ENCODE results near the gene FRMD8. TPM values are rescaled to one million over a fixed set of nuclear protein-coding genes. Genes with fewer than 3 reads are reported as not detected.
A peak's percentile ranks its signal among the peaks of the same experiment; 100 is the strongest.

Gene FRMD8
- total and polyA plus RNA-seq, 4 experiments from 2014 or later, result 44.1 to 71.2 (median 62.3) TPM

DNA sequence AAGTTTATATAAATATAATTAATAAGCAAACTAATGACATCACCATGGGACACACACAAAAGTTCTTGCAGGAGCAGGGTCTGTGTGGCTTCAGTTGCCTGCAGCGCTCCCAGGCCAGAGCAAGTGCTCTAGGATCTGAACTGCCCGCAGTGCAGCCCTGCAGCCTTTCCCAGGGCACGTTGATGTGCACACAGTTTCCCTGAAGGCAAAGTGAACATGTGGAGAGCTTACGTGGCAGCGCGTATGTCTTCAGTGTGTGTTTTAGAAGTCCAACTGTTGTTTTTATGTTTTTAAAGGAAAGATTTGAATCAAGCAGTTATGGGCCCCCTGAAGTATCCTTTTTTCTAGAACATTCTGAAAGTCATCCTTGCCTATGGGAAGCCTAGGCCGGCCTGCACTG lies 33.1 kb upstream of the FRMD8 start:
- Mint-ChIP-seq H3K36me3 (peaks cover 14 to 40% of the 10 kb centered on the region in 2 donors), H3K4me3 (peak overlapping the region; percentile 49 to 81 (median 74)), H3K9me3 (peaks cover 0 to 2% (median 0%) of the 10 kb centered on the region in 8 donors), H3K4me1 (peaks cover 8 to 17% (median 11%) of the 10 kb centered on the region in 4 donors), H3K27ac (peak overlapping the region; percentile 7 to 95 (median 80)), H3K27me3 (no peaks in the 10 kb centered on the region)
- Histone ChIP-seq H3K9me3 (ENCODE audit: control insufficient read depth in 1 of 2, low read length in 2 of 2) (no peaks in the 10 kb centered on the region), H3K4me1 (ENCODE audit: insufficient read depth, low read length) (peaks cover 7% of the 10 kb centered on the region), H3K36me3 (ENCODE audit: insufficient read depth, low read length) (peaks cover 21% of the 10 kb centered on the region), H3K4me3 (ENCODE audit: low read length in 2 of 2) (no peak overlapping the region), H3K27ac (ENCODE audit: low read depth, low read length) (no peak overlapping the region), H3K27me3 (ENCODE audit: insufficient read depth, low read length) (no peaks in the 10 kb centered on the region)
- ChIA-PET CTCF (ENCODE audit: partially characterized antibody) (interaction anchor here (1.4 to 1.9 kb wide), 2 partner anchors 19 to 22 kb away, joined by 3 to 5 read pairs; partner anchors contain the start of gene DPF2), POLR2A (ENCODE audit: partially characterized antibody) (interaction anchor here (1.2 to 2.4 kb wide), 7 partner anchors 20 to 153 kb away, joined by 3 to 9 read pairs (median 4); partner anchors contain the start of genes DPF2 and MALAT1)
- DNase-seq, result no peak
- intact Hi-C loops (cut with micrococcal nuclease), result no loop called here

DNA sequence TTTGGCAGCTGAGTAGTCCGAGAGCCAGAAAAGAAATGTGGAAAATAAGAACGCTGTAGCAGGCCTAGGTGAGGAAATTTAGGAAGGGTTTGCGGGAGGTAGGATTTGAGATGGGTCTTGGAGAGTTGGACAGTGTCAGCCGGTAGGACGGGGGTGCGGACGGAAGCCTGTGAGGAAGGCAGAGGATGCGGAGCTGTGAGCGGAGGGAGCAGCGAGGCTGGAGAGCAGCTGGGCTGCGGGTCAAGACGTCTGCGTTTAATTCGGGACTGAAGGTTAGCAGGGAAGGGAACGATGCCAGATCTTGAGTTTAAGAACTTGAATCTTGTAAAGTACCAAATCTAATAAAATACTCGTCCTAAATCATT lies 32.6 kb upstream of the FRMD8 start:
- no peaks in the 10 kb centered on the region for H3K9me3 Mint-ChIP-seq
- H3K4me3 ChIP-seq (ENCODE audit: low read length in 2 of 2), result no peak overlapping the region
- CTCF ChIA-PET (ENCODE audit: partially characterized antibody), result interaction anchor here (1.4 to 1.9 kb wide), 2 partner anchors 20 to 22 kb away, joined by 3 to 5 read pairs; partner anchors contain the start of gene DPF2
- H3K36me3 ChIP-seq (ENCODE audit: insufficient read depth, low read length), result peaks cover 16% of the 10 kb centered on the region
- peaks cover 7% of the 10 kb centered on the region for H3K4me1 ChIP-seq (ENCODE audit: insufficient read depth, low read length)
- H3K27me3 ChIP-seq (ENCODE audit: insufficient read depth, low read length), result no peaks in the 10 kb centered on the region
- POLR2A ChIA-PET (ENCODE audit: partially characterized antibody), result interaction anchor here (0.5 to 2.4 kb wide), 10 partner anchors 21 to 1023 kb away, joined by 3 to 9 read pairs (median 4); partner anchors contain the start of genes DPF2, FRMD8 and MALAT1
- peak overlapping the region; percentile 7 to 95 (median 80) for H3K27ac Mint-ChIP-seq
- H3K9me3 ChIP-seq (ENCODE audit: control insufficient read depth in 1 of 2, low read length in 2 of 2), result no peaks in the 10 kb centered on the region
- peak overlapping the region; percentile 50 for H3K27ac ChIP-seq (ENCODE audit: low read depth, low read length)
- H3K4me1 Mint-ChIP-seq, result peaks cover 8 to 17% (median 11%) of the 10 kb centered on the region in 4 donors
- H3K36me3 Mint-ChIP-seq, result peaks cover 10 to 35% of the 10 kb centered on the region in 2 donors
- peak in 1 of 5 donors; percentile 47 for DNase-seq
- H3K4me3 Mint-ChIP-seq, result peak overlapping the region; percentile 49 to 81 (median 74)
- no peaks in the 10 kb centered on the region for H3K27me3 Mint-ChIP-seq
- intact Hi-C loops (cut with micrococcal nuclease), result loop anchor here (2.0 kb wide), 1 partner anchor 19 kb away; no protein-coding TSS in a partner anchor

DNA sequence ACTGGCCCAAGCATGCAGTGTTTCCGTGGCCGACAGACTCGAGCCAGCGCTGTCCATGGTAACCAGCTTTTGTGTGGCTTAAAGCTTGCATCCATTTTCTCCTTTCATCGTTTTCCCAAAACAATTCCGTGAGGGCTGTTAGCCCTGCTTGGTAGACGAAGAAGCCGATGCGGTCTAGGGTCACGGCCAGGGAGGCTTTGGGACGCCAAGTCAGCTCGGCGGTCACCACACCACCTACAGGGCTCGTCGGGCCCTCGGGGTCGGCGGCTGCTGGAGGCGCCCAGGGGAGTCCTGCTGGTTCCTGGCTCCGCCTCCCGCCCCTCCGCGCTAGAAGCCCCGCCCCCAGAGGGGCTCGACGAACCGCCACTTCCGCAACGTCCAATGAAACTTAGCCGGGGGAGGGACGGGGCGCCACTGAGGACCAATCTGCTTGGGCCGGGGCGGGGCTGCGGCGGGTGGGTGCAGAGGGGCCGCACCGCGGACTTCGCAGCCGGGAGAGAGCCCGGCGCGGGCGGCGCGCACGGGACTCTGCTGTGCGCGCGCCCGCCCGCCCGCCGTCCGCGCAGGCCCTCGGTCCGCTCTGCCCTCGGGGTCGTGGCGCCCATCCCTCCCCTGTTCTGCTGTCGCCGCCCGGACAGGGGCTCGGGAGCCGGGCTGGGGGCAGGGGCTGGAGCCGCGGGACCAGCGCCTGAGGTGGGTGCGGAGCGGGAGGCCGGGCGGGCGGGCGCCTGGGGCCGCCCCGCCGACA lies 32.0 kb upstream of the FRMD8 start, which contains the start of gene TIGD3:
Gene TIGD3 (plus strand): TSS at position 487 of the 748 bp plus-strand sequence. CDS start 1,058 bp downstream, outside the sequence.
- H3K36me3 Mint-ChIP-seq, result peaks cover 9 to 31% of the 10 kb centered on the region in 2 donors
- Histone ChIP-seq H3K36me3 (ENCODE audit: insufficient read depth, low read length) (peaks cover 11% of the 10 kb centered on the region), H3K27me3 (ENCODE audit: insufficient read depth, low read length) (no peaks in the 10 kb centered on the region), H3K4me1 (ENCODE audit: insufficient read depth, low read length) (peaks cover 7% of the 10 kb centered on the region), H3K27ac (ENCODE audit: low read depth, low read length) (peak within 1 kb of the TSS; percentile 50), H3K9me3 (ENCODE audit: control insufficient read depth in 1 of 2, low read length in 2 of 2) (no peaks in the 10 kb centered on the region), H3K4me3 (ENCODE audit: low read length in 2 of 2) (peak within 1 kb of the TSS in 1 of 2 donors; percentile 32)
- peaks cover 8 to 17% (median 11%) of the 10 kb centered on the region in 4 donors for H3K4me1 Mint-ChIP-seq
- H3K27ac Mint-ChIP-seq, result peak within 1 kb of the TSS; percentile 82 to 96 (median 88)
- ChIA-PET POLR2A (ENCODE audit: partially characterized antibody) (interaction anchor here (0.5 to 2.4 kb wide), 12 partner anchors 21 to 1024 kb away, joined by 3 to 9 read pairs (median 4); partner anchors contain the start of genes DPF2, FRMD8 and MALAT1), CTCF (ENCODE audit: partially characterized antibody) (interaction anchor here (1.4 to 1.5 kb wide), 2 partner anchors 23 to 25 kb away, joined by 3 to 6 read pairs; no protein-coding TSS in a partner anchor)
- no peaks in the 10 kb centered on the region for H3K9me3 Mint-ChIP-seq
- intact Hi-C loops (cut with micrococcal nuclease), result loop anchor here (2.0 kb wide), 1 partner anchor 20 kb away; no protein-coding TSS in a partner anchor
- peak; percentile 92 to 97 (median 94) for DNase-seq
- H3K4me3 Mint-ChIP-seq, result peak within 1 kb of the TSS; percentile 90 to 97 (median 93)
- H3K27me3 Mint-ChIP-seq, result no peaks in the 10 kb centered on the region

DNA sequence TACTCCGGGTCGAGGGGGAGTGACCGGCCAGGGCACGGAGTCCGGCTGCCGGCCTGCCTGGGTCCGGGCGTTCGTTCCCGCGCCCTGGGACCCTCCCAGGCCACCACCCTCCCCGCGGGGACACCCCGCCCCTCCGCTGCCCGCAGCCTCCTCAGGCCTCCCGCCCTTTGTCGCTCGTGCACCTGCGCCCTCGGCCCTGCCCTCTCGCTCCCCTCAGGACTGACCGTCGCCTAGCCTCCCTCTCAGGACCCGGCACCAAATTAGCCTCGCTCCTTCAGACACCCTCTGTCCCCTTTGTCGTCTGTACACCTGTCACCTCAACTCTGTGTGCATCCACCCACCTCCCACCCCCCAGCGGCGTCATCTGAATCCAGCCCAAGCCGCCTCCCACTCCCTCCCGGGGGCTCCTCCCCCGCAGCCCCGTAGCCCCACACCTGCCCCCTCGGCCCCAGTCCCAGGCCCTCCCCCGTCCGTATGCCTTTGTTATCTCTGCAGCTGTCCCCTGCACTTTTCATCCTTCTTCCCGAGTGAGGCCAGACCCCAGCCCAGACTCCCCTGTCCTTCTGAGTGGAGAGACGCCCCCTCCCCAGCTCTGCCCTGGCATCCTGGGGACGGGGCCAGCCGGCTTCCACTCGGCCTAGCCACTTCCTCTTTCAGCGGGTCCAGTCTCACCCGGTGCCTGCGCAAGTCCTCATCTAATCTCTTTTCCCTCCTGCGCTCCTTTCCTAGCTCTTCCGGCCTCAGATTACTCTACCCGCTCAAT lies 31.2 kb upstream of the FRMD8 start:
- H3K4me3 ChIP-seq (ENCODE audit: low read length in 2 of 2), result peak overlapping the region in 1 of 2 donors; percentile 32
- no peaks in the 10 kb centered on the region for H3K27me3 Mint-ChIP-seq
- DNase-seq, result peak; percentile 42 to 87 (median 48)
- H3K4me1 Mint-ChIP-seq, result peaks cover 8 to 17% (median 11%) of the 10 kb centered on the region in 4 donors
- H3K27ac ChIP-seq (ENCODE audit: low read depth, low read length), result peak overlapping the region; percentile 47
- peak overlapping the region; percentile 90 to 97 (median 93) for H3K4me3 Mint-ChIP-seq
- H3K36me3 Mint-ChIP-seq, result peaks cover 9 to 26% of the 10 kb centered on the region in 2 donors
- intact Hi-C loops (cut with micrococcal nuclease), result loop anchor here (2.0 kb wide), 1 partner anchor 20 kb away; no protein-coding TSS in a partner anchor
- H3K27ac Mint-ChIP-seq, result peak overlapping the region; percentile 82 to 96 (median 88)
- no peaks in the 10 kb centered on the region for H3K9me3 ChIP-seq (ENCODE audit: control insufficient read depth in 1 of 2, low read length in 2 of 2)
- CTCF ChIA-PET (ENCODE audit: partially characterized antibody), result interaction anchor here (0.8 to 1.5 kb wide), 5 partner anchors 24 to 185 kb away, joined by 3 to 6 read pairs (median 4); no protein-coding TSS in a partner anchor
- peaks cover 11% of the 10 kb centered on the region for H3K36me3 ChIP-seq (ENCODE audit: insufficient read depth, low read length)
- H3K4me1 ChIP-seq (ENCODE audit: insufficient read depth, low read length), result peaks cover 7% of the 10 kb centered on the region
- H3K9me3 Mint-ChIP-seq, result no peaks in the 10 kb centered on the region
- H3K27me3 ChIP-seq (ENCODE audit: insufficient read depth, low read length), result no peaks in the 10 kb centered on the region
- POLR2A ChIA-PET (ENCODE audit: partially characterized antibody), result interaction anchor here (0.6 to 2.9 kb wide), 12 partner anchors 22 to 260 kb away, joined by 3 to 23 read pairs (median 4); partner anchors contain the start of genes CAPN1, DPF2, MALAT1 and NEAT1

DNA sequence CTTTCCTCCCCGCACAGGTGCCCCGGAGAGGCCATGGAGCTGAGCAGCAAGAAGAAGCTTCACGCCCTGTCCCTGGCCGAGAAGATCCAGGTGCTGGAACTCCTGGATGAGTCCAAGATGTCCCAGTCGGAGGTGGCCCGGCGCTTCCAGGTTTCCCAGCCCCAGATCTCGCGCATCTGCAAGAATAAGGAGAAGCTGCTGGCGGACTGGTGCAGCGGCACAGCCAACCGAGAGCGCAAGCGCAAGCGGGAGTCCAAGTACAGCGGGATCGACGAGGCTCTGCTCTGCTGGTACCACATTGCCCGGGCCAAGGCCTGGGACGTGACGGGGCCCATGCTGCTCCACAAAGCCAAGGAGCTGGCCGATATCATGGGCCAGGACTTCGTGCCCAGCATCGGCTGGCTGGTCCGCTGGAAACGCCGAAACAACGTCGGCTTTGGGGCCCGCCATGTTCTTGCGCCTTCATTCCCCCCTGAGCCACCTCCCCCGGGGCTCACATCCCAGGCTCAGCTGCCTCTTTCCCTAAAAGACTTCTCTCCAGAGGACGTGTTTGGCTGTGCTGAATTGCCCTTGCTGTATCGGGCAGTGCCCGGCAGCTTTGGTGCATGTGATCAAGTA lies 30.6 kb upstream of the FRMD8 start:
- CTCF ChIA-PET (ENCODE audit: partially characterized antibody), result interaction anchor here (0.8 to 1.5 kb wide), 5 partner anchors 25 to 184 kb away, joined by 3 to 6 read pairs (median 4); no protein-coding TSS in a partner anchor
- Mint-ChIP-seq H3K27me3 (no peaks in the 10 kb centered on the region), H3K9me3 (no peaks in the 10 kb centered on the region), H3K4me1 (peaks cover 8 to 17% (median 11%) of the 10 kb centered on the region in 4 donors), H3K36me3 (peaks cover 9 to 24% of the 10 kb centered on the region in 2 donors), H3K4me3 (peak overlapping the region; percentile 90 to 97 (median 93)), H3K27ac (peak overlapping the region in 5 of 7 donors; percentile 9 to 85 (median 59))
- no peaks in the 10 kb centered on the region for H3K27me3 ChIP-seq (ENCODE audit: insufficient read depth, low read length)
- intact Hi-C loops (cut with micrococcal nuclease), result loop anchor here (2.0 kb wide), 1 partner anchor 21 kb away; no protein-coding TSS in a partner anchor
- POLR2A ChIA-PET (ENCODE audit: partially characterized antibody), result interaction anchor here (0.6 to 2.9 kb wide), 11 partner anchors 22 to 259 kb away, joined by 3 to 23 read pairs (median 4); partner anchors contain the start of genes CAPN1, DPF2, MALAT1 and NEAT1
- DNase-seq, result no peak
- no peak overlapping the region for H3K27ac ChIP-seq (ENCODE audit: low read depth, low read length)
- peaks cover 7% of the 10 kb centered on the region for H3K4me1 ChIP-seq (ENCODE audit: insufficient read depth, low read length)
- H3K9me3 ChIP-seq (ENCODE audit: control insufficient read depth in 1 of 2, low read length in 2 of 2), result no peaks in the 10 kb centered on the region
- no peak overlapping the region for H3K4me3 ChIP-seq (ENCODE audit: low read length in 2 of 2)
- peaks cover 11% of the 10 kb centered on the region for H3K36me3 ChIP-seq (ENCODE audit: insufficient read depth, low read length)

DNA sequence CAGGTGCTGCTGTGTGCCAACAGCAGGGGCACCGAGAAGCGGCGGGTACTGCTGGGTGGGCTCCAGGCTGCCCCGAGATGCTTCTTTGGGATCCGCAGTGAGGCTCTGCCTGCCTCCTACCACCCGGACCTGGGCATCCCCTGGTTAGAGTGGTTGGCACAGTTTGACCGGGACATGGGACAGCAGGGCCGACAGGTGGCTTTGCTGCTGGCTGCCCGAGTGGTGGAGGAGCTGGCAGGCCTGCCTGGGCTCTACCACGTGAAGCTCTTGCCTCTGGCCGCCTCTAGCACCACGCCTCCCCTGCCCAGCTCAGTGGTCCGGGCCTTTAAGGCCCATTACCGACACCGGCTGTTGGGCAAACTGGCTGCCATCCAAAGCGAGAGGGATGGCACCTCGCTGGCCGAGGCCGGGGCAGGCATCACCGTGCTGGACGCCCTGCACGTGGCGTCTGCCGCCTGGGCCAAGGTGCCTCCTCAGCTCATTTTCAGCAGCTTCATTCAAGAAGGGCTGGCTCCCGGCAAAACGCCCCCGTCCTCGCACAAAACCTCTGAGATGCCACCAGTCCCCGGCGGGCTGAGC lies 30.0 kb upstream of the FRMD8 start:
- CTCF ChIA-PET (ENCODE audit: partially characterized antibody), result interaction anchor here (0.8 to 1.5 kb wide), 5 partner anchors 27 to 154 kb away, joined by 3 to 6 read pairs (median 3); no protein-coding TSS in a partner anchor
- H3K27me3 Mint-ChIP-seq, result no peaks in the 10 kb centered on the region

More for the DNA sequence above, 30.0 kb upstream of the FRMD8 start:
- Mint-ChIP-seq H3K4me3 (peak overlapping the region in 4 of 8 donors; percentile 21 to 79 (median 52)), H3K9me3 (no peaks in the 10 kb centered on the region), H3K36me3 (peaks cover 9 to 18% of the 10 kb centered on the region in 2 donors), H3K27ac (peak overlapping the region in 1 of 7 donors; percentile 68), H3K4me1 (peaks cover 8 to 17% (median 11%) of the 10 kb centered on the region in 4 donors)
- Histone ChIP-seq H3K4me1 (ENCODE audit: insufficient read depth, low read length) (peaks cover 7% of the 10 kb centered on the region), H3K36me3 (ENCODE audit: insufficient read depth, low read length) (peaks cover 8% of the 10 kb centered on the region), H3K27me3 (ENCODE audit: insufficient read depth, low read length) (no peaks in the 10 kb centered on the region), H3K27ac (ENCODE audit: low read depth, low read length) (no peak overlapping the region), H3K9me3 (ENCODE audit: control insufficient read depth in 1 of 2, low read length in 2 of 2) (no peaks in the 10 kb centered on the region), H3K4me3 (ENCODE audit: low read length in 2 of 2) (no peak overlapping the region)
- no peak for DNase-seq
- intact Hi-C loops (cut with micrococcal nuclease), result no loop called here
- POLR2A ChIA-PET (ENCODE audit: partially characterized antibody), result interaction anchor here (0.7 to 2.9 kb wide), 8 partner anchors 28 to 175 kb away, joined by 3 to 23 read pairs (median 4); partner anchors contain the start of genes CAPN1, MALAT1 and NEAT1
